ENCODE results near the gene DLGAP1. TPM values are rescaled to one million over a fixed set of nuclear protein-coding genes. Genes with fewer than 3 reads are reported as not detected.
A peak's percentile ranks its signal among the peaks of the same experiment; 100 is the strongest.
"Not testable (repeated sequence)": the region's sequence is repeated elsewhere in the genome, so short reads cannot be mapped to it uniquely, and the experiment has no call there.

Gene DLGAP1
- total RNA-seq, 1 donor from 2014 or later, result 5.4 TPM

- H3K9me3 ChIP-seq, result no peaks in the 10 kb centered on the region
- no peaks in the 10 kb centered on the region for H3K27me3 ChIP-seq
- ATAC-seq (no peak), DNase-seq (no peak)
- no peaks in the 10 kb centered on the region for H3K36me3 ChIP-seq
- TF ChIP-seq CTCF (IDR thresholded peaks at IDR 0.05), result no peak
- intact Hi-C loops (cut with DNase I), result no loop called here
- no peaks in the 10 kb centered on the region for H3K4me1 ChIP-seq
- no peak overlapping the region for H3K27ac ChIP-seq
- no peak overlapping the region for H3K4me3 ChIP-seq
Observed at GRCh38 chr18:4035521-4035920, 419.6 kb downstream of the DLGAP1 start.

DNA sequence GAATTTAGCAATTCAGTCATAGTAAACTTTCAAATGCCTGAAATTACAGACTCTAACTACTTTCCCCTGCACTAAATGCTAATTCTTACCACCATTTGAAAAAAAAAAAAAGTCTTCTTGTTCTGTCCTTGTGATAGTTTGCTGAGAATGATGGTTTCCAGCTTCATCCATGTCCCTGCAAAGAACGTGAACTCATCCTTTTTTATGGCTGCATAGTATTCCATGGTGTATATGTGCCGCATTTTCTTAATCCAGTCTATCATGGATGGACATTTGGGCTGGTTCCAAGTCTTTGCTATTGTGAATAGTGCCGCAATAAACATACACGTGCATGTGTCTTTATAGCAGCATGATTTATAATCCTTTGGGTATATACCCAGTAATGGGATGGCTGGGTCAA is 420.3 kb downstream of the DLGAP1 start:
- ATAC-seq; H3K36me3 ChIP-seq; H3K27me3 ChIP-seq; H3K9me3 ChIP-seq; intact Hi-C loops (cut with DNase I); H3K4me1 ChIP-seq; H3K27ac ChIP-seq; H3K4me3 ChIP-seq; DNase-seq: not testable (repeated sequence)

GRCh38 chr18:4026542-4026941 is 428.6 kb downstream of the DLGAP1 start:
- Histone ChIP-seq H3K27ac (no peak overlapping the region), H3K4me3 (no peak overlapping the region), H3K27me3 (no peaks in the 10 kb centered on the region), H3K4me1 (no peaks in the 10 kb centered on the region), H3K36me3 (no peaks in the 10 kb centered on the region), H3K9me3 (no peaks in the 10 kb centered on the region)
- intact Hi-C loops (cut with DNase I), result no loop called here
- no peak for DNase-seq
- no peak for ATAC-seq
- TF ChIP-seq CTCF (IDR thresholded peaks at IDR 0.05), result no peak

GRCh38 chr18:4024702-4025101 is 430.4 kb downstream of the DLGAP1 start:
- DNase-seq, result no peak
- Histone ChIP-seq H3K36me3 (no peaks in the 10 kb centered on the region), H3K9me3 (no peaks in the 10 kb centered on the region), H3K27me3 (no peaks in the 10 kb centered on the region), H3K4me3 (no peak overlapping the region), H3K27ac (no peak overlapping the region), H3K4me1 (no peaks in the 10 kb centered on the region)
- ATAC-seq, result no peak
- intact Hi-C loops (cut with DNase I), result no loop called here
- no peak for TF ChIP-seq CTCF (IDR thresholded peaks at IDR 0.05)

DNA sequence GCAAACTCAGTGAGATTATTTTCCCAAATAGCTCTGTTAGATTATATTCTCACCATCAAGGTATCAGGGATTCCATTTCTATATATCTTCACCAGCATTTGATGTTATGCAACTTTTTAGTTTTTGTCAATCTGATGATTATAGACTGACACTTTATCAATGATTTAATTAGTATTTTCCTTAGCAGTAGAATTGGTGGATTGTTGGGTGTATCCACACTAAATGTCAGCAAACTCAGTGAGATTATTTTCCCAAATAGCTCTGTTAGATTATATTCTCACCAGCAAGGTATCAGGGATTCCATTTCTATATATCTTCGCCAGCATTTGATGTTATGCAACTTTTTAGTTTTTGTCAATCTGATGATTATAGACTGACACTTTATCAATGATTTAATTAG is 432.4 kb downstream of the DLGAP1 start:
- intact Hi-C loops (cut with DNase I); H3K27me3 ChIP-seq; H3K9me3 ChIP-seq; H3K4me3 ChIP-seq; H3K36me3 ChIP-seq; ATAC-seq; H3K27ac ChIP-seq; DNase-seq; H3K4me1 ChIP-seq: not testable (repeated sequence)

GRCh38 chr18:4020026-4020425 is 435.1 kb downstream of the DLGAP1 start:
- Histone ChIP-seq H3K4me3 (no peak overlapping the region), H3K9me3 (no peaks in the 10 kb centered on the region), H3K4me1 (no peaks in the 10 kb centered on the region), H3K36me3 (no peaks in the 10 kb centered on the region), H3K27me3 (no peaks in the 10 kb centered on the region), H3K27ac (no peak overlapping the region)
- intact Hi-C loops (cut with DNase I), result no loop called here
- ATAC-seq (no peak), DNase-seq (no peak)
- no peak for TF ChIP-seq CTCF (IDR thresholded peaks at IDR 0.05)

- DNase-seq, result no peak
- H3K9me3 ChIP-seq, result no peaks in the 10 kb centered on the region
- H3K27ac ChIP-seq, result no peak overlapping the region
- peak; percentile 47 for ATAC-seq
- H3K36me3 ChIP-seq, result no peaks in the 10 kb centered on the region
- no peak for TF ChIP-seq CTCF (IDR thresholded peaks at IDR 0.05)
- no peaks in the 10 kb centered on the region for H3K27me3 ChIP-seq
- H3K4me3 ChIP-seq, result no peak overlapping the region
- H3K4me1 ChIP-seq, result no peaks in the 10 kb centered on the region
- intact Hi-C loops (cut with DNase I), result no loop called here
Observed at GRCh38 chr18:4017480-4017879, 437.6 kb downstream of the DLGAP1 start.
